HEK293T (cell line): ENCODE measurements around the gene RNASEL.

Source experiments
- CTCF ChIA-PET: fragments of 350-600 bp; formaldehyde crosslinking; extraction: SDS; loops from one replicate; lab custom pipeline; 2021; ENCODE audit warnings: antibody characterized with exemption, inconsistent platforms; lab: Yijun Ruan, JAX
- POLR2A ChIA-PET: fragments of 350-600 bp; formaldehyde crosslinking; extraction: SDS; loops from one replicate; lab custom pipeline; 2020; ENCODE audit warnings: antibody characterized with exemption, inconsistent platforms; lab: Yijun Ruan, JAX
- DNase-seq: peaks from one replicate; pipeline ENCODE4 v3.0.0; 2012; ENCODE audit warnings: mixed read lengths; ENCODE audit errors: extremely low spot score
- ARNT ChIP-seq: fragments of 450-650 bp; IDR thresholded peaks from 2 replicates; pipeline ENCODE4 v1.6.1; 2017; ENCODE audit warnings: mild to moderate bottlenecking
- BHLHE40 ChIP-seq: fragments of 450-650 bp; IDR thresholded peaks from 2 replicates; pipeline ENCODE4 v1.6.1; 2016; ENCODE audit warnings: mild to moderate bottlenecking, moderate library complexity, borderline replicate concordance
- CTBP1 ChIP-seq: fragments of 450-650 bp; IDR thresholded peaks from 2 replicates; pipeline ENCODE4 v1.6.1; 2016; ENCODE audit warnings: borderline replicate concordance
- ELF4 ChIP-seq: fragments of 450-650 bp; IDR thresholded peaks from 2 replicates; pipeline ENCODE4 v1.6.1; 2017; ENCODE audit warnings: antibody characterized with exemption
- FOXA1 ChIP-seq: fragments of 450-650 bp; IDR thresholded peaks from 2 replicates; pipeline ENCODE4 v1.6.1; 2016; ENCODE audit warnings: mild to moderate bottlenecking
- FOXK2 ChIP-seq: fragments of 450-650 bp; IDR thresholded peaks from 2 replicates; pipeline ENCODE4 v1.6.1; 2016; ENCODE audit warnings: mild to moderate bottlenecking
- FOXM1 ChIP-seq: fragments of 450-650 bp; IDR thresholded peaks from 2 replicates; pipeline ENCODE4 v1.6.1; 2017; ENCODE audit warnings: mild to moderate bottlenecking, borderline replicate concordance
- HDGF ChIP-seq: fragments of 450-650 bp; IDR thresholded peaks from 2 replicates; pipeline ENCODE4 v1.6.1; 2017; ENCODE audit warnings: antibody characterized with exemption, borderline replicate concordance
- L3MBTL2 ChIP-seq: fragments of 450-650 bp; conservative IDR thresholded peaks from 2 replicates; pipeline ENCODE4 v1.6.1; 2016; ENCODE audit warnings: mild to moderate bottlenecking
- LEF1 ChIP-seq: fragments of 450-650 bp; IDR thresholded peaks from 2 replicates; pipeline ENCODE4 v1.6.1; 2017; ENCODE audit warnings: mild to moderate bottlenecking, borderline replicate concordance
- NFRKB ChIP-seq: fragments of 450-650 bp; IDR thresholded peaks from 2 replicates; pipeline ENCODE4 v1.6.1; 2016; ENCODE audit warnings: mild to moderate bottlenecking, moderate library complexity
- SP1 ChIP-seq: fragments of 450-650 bp; IDR thresholded peaks from 2 replicates; pipeline ENCODE4 v1.6.1; 2017
- SUZ12 ChIP-seq: fragments of 450-650 bp; IDR thresholded peaks from 2 replicates; pipeline ENCODE4 v1.6.1; 2016; ENCODE audit warnings: mild to moderate bottlenecking
- TARDBP ChIP-seq: fragments of 450-650 bp; IDR thresholded peaks from 2 replicates; pipeline ENCODE4 v1.6.1; 2016
- ZNF384 ChIP-seq: fragments of 450-650 bp; IDR thresholded peaks from 2 replicates; pipeline ENCODE4 v1.6.1; 2016
- TF ChIP-seq, protein P1 (sequence below): fragments of 450-650 bp; IDR thresholded peaks from 2 replicates; pipeline ENCODE4 v1.6.1; 2016

RNASEL gene

DNA sequence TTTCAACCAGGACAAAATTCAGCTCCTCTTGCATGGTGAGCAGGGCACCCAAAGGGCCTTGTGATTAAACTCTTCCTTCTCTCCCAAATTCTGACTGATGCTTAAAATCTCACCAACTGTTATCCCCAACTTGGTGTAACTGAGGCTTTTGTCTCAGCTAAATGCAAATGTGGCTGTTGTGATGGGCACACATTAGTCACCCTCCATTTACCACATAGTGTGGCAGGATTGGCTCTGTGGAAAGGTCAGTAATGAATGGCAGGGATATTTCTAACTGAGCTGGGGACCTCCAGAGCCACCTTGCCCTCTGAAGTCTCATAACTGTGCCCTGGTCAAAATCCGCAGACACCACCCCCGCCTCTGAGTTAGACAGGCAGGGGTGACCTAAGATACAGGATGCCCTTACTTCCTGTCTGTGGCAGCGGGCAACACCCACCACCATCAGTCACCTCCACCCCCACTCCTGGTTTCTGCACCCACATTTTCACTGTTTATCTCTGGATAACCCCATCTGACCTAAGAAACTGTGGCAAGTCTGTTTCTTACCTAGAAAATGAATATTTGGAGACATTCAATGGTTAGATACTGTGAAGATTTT, 40.5 kb upstream of the RNASEL start:
- TF ChIP-seq FOXA1 (no peak), FOXM1 (no peak), L3MBTL2 (no peak), SP1 (no peak), ELF4 (no peak), NFRKB (no peak), ZNF384 (no peak)
- TF ChIP-seq, protein P1, sequence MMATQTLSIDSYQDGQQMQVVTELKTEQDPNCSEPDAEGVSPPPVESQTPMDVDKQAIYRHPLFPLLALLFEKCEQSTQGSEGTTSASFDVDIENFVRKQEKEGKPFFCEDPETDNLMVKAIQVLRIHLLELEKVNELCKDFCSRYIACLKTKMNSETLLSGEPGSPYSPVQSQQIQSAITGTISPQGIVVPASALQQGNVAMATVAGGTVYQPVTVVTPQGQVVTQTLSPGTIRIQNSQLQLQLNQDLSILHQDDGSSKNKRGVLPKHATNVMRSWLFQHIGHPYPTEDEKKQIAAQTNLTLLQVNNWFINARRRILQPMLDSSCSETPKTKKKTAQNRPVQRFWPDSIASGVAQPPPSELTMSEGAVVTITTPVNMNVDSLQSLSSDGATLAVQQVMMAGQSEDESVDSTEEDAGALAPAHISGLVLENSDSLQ, result no peak
- CTCF ChIA-PET, result interaction anchor here (1.1 kb wide), 2 partner anchors 19 kb away, joined by 3 read pairs; no protein-coding TSS in a partner anchor
- no peak for DNase-seq
- POLR2A ChIA-PET, result interaction anchor here (2.1 kb wide), 1 partner anchor 14 kb away, joined by 21 read pairs; no protein-coding TSS in a partner anchor

DNA sequence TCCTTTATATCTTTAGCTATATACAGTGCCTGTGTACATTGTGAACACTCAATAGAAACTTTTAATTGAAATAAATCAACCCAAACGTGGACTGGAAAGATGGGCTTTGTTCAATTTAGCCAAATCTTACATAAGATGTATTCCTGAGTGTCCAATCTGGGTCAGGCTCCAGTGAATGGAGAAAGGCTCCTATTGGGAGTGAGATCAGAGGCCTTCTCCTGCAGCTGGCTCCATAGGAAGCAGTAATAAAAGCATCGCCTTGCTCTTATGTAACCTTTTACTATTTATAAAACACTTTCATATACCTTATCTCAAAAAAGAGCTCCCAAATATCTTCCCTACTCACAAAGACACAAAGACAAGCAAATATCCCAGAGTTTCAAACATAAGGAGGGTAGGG, 40.0 kb upstream of the RNASEL start:
- ChIA-PET POLR2A (interaction anchor here (2.1 kb wide), 1 partner anchor 13 kb away, joined by 21 read pairs; no protein-coding TSS in a partner anchor), CTCF (interaction anchor here (1.1 kb wide), 2 partner anchors 18 to 19 kb away, joined by 3 read pairs; no protein-coding TSS in a partner anchor)
- DNase-seq, result no peak
- TF ChIP-seq CTBP1 (no peak), L3MBTL2 (no peak), NFRKB (no peak), ARNT (no peak), HDGF (no peak)
- TF ChIP-seq, protein P1, result no peak

DNA sequence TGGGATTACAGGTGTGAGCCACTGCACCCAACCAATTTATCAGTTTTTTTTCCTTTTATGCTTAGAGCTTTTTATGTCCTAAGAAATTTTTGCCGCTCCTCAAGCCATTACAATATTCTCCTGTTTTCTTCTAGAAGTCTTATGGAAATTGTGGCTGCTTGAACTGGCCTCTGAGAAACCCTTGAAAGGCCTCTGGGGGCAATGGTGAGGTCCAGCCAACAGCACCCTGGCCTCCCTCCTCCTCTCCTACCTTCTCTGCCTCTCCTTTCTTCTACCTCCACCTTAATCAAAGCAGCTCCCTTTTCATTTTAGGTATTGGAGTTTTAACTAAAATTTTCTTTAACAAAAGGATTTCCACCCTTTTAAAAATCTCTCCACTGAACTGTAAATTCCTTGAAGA, 39.6 kb upstream of the RNASEL start:
- TF ChIP-seq FOXK2 (no peak), ELF4 (no peak), ARNT (no peak), BHLHE40 (no peak), L3MBTL2 (no peak)
- TF ChIP-seq, protein P1, result no peak
- ChIA-PET POLR2A (interaction anchor here (2.1 kb wide), 1 partner anchor 13 kb away, joined by 21 read pairs; no protein-coding TSS in a partner anchor), CTCF (interaction anchor here (1.1 kb wide), 1 partner anchor 20 kb away, joined by 3 read pairs; no protein-coding TSS in a partner anchor)
- no peak for DNase-seq

DNA sequence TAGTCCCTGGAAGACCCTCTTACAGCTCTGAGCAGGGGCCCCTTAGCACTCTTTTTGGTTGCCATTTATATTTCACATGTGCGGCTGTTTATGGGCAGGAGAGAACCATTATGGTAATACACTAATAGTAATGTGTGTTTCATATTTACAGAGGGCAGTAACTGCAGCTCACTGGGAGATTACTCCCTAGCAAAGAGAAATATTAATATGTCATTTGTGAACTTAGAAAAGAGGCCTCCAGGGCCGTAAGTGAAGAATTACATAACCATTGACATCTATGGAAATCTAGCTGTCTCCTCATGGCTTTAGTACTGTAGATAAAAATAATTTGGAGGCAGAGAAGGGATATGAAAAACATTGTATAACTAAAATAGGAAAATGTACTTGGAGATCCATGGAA, 38.6 kb upstream of the RNASEL start:
- ChIA-PET POLR2A (interaction anchor here (0.6 kb wide), 1 partner anchor 12 kb away, joined by 3 read pairs; no protein-coding TSS in a partner anchor), CTCF (no interaction called here)
- DNase-seq, result no peak
- TF ChIP-seq CTBP1 (no peak), L3MBTL2 (no peak), NFRKB (no peak), SUZ12 (no peak), ZNF384 (no peak)

DNA sequence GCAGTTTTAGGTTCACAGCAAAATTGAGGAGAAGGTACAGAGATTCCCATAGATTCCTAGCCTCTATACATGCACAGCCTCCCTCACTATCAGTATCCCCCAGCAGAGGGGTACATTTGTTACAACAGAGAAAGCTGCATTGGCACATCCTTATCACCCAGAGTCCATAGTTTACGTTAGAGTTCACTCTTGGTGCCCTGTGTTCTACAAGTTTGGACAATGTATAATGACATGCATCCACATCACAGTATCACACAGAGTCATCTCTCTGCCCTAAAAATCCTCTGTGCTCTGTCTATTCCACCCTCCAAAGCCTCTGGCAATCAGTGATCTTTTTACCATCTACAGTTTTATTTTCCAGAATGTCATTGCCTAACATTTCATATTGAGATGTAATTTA, 37.5 kb upstream of the RNASEL start:
- TF ChIP-seq FOXA1, result no peak
- TF ChIP-seq ARNT, result no peak
- no peak for TF ChIP-seq LEF1
- TF ChIP-seq SP1, result no peak
- no peak for TF ChIP-seq HDGF
- TF ChIP-seq ZNF384, result no peak
- no peak for TF ChIP-seq CTBP1
- TF ChIP-seq TARDBP, result no peak
- no peak for TF ChIP-seq L3MBTL2
- TF ChIP-seq ELF4, result no peak
- TF ChIP-seq, protein P1, result no peak
- no peak for TF ChIP-seq FOXK2
- no peak for TF ChIP-seq BHLHE40
- no peak for TF ChIP-seq SUZ12
- TF ChIP-seq NFRKB, result no peak
- TF ChIP-seq FOXM1, result no peak
- POLR2A ChIA-PET, result no interaction called here
- DNase-seq, result no peak
- CTCF ChIA-PET, result interaction anchor here (1.1 kb wide), 1 partner anchor 10 kb away, joined by 3 read pairs; no protein-coding TSS in a partner anchor
